ENCODE data around the gene FOLR1.

FOLR1 gene

DNA sequence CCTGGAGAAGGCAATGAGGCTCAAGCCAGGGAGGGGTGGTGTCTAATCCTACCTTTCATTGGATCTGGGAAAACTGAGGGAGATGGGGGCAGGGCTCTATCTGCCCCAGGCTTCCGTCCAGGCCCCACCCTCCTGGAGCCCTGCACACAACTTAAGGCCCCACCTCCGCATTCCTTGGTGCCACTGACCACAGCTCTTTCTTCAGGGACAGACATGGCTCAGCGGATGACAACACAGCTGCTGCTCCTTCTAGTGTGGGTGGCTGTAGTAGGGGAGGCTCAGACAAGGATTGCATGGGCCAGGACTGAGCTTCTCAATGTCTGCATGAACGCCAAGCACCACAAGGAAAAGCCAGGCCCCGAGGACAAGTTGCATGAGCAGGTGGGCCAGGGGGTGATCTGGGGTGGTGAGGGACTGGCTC, at the start of gene FOLR1:
Gene FOLR1 (plus strand): TSS at position 180 of the 421 bp plus-strand sequence. CDS start 34 bp downstream, at position 214.
- TF ChIP-seq FOXM1 (IDR thresholded peaks at IDR 0.05; ENCODE audit: borderline replicate concordance, low read depth), result no peak
- peak; percentile 83 for TF ChIP-seq TEAD4 (IDR thresholded peaks at IDR 0.05)
- no peak for TF ChIP-seq EP300 (IDR thresholded peaks at IDR 0.05; ENCODE audit: borderline replicate concordance)
- TF ChIP-seq RAD21 (IDR thresholded peaks at IDR 0.05; ENCODE audit: low read depth), result no peak; the same call in 1 of the 2 replicates
- TF ChIP-seq, protein P1, sequence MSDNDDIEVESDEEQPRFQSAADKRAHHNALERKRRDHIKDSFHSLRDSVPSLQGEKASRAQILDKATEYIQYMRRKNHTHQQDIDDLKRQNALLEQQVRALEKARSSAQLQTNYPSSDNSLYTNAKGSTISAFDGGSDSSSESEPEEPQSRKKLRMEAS (IDR thresholded peaks at IDR 0.05), result 0 out of 2 replicates have a peak, but pooled peaks have one; percentile 17
- TF ChIP-seq, protein P2, sequence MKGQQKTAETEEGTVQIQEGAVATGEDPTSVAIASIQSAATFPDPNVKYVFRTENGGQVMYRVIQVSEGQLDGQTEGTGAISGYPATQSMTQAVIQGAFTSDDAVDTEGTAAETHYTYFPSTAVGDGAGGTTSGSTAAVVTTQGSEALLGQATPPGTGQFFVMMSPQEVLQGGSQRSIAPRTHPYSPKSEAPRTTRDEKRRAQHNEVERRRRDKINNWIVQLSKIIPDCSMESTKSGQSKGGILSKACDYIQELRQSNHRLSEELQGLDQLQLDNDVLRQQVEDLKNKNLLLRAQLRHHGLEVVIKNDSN (IDR thresholded peaks at IDR 0.05), result peak; percentile 29; the same call in 1 of the 2 replicates
- no peak for TF ChIP-seq ZBTB7A (IDR thresholded peaks at IDR 0.05; ENCODE audit: low read depth)
- peak; percentile 36; the same call in 1 of the 2 replicates for TF ChIP-seq TCF12 (IDR thresholded peaks at IDR 0.05; ENCODE audit: low read depth)
- TF ChIP-seq CREB1 (IDR thresholded peaks at IDR 0.05; ENCODE audit: low read depth), result no peak
- TF ChIP-seq NFIC (IDR thresholded peaks at IDR 0.05), result no peak
- TF ChIP-seq, protein P3, sequence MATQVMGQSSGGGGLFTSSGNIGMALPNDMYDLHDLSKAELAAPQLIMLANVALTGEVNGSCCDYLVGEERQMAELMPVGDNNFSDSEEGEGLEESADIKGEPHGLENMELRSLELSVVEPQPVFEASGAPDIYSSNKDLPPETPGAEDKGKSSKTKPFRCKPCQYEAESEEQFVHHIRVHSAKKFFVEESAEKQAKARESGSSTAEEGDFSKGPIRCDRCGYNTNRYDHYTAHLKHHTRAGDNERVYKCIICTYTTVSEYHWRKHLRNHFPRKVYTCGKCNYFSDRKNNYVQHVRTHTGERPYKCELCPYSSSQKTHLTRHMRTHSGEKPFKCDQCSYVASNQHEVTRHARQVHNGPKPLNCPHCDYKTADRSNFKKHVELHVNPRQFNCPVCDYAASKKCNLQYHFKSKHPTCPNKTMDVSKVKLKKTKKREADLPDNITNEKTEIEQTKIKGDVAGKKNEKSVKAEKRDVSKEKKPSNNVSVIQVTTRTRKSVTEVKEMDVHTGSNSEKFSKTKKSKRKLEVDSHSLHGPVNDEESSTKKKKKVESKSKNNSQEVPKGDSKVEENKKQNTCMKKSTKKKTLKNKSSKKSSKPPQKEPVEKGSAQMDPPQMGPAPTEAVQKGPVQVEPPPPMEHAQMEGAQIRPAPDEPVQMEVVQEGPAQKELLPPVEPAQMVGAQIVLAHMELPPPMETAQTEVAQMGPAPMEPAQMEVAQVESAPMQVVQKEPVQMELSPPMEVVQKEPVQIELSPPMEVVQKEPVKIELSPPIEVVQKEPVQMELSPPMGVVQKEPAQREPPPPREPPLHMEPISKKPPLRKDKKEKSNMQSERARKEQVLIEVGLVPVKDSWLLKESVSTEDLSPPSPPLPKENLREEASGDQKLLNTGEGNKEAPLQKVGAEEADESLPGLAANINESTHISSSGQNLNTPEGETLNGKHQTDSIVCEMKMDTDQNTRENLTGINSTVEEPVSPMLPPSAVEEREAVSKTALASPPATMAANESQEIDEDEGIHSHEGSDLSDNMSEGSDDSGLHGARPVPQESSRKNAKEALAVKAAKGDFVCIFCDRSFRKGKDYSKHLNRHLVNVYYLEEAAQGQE (IDR thresholded peaks at IDR 0.05; ENCODE audit: low read depth), result no peak
- TF ChIP-seq CEBPB (IDR thresholded peaks at IDR 0.05), result no peak
- no peak for TF ChIP-seq TAF1 (IDR thresholded peaks at IDR 0.05; ENCODE audit: low read depth)
- no peak for TF ChIP-seq YY1 (IDR thresholded peaks at IDR 0.05; ENCODE audit: low read depth)
- peak; percentile 42; the same call in 1 of the 2 replicates for TF ChIP-seq EGR1 (IDR thresholded peaks at IDR 0.05)

DNA sequence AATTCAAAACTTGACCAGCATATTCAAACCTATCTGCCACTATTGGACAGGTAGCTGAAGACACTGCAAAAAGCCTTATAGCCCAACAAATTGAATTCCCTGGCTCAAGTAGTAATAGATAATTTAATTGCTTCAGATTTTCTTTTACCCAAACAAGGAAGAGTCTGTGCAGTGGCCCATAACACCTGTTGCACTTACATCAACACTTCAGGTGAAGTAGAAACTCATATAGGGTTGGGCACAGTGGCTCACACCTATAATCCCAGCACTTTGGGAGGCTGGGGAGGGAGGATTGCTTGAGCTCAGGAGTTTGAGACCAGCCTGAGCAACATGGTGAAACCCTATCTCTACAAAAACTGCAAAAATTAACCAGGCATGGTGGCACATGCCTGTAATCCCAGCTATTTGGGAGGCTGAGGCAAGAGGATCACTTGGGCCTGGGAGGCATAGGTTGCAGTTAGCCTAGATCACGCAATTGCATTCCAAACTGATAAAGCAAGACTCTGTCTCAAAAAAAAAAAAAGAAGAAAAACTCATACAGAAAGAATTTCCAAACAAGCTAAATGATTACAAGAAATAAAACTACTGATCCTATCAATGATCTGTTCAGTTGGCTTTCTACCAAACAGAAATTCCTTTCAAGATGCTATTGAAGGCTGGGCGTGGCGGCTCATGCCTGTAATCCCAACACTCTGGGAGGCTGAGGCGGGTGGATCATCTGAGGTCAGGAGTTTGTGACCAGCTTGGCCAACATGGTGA, 47.0 kb upstream of the FOLR1 start:
- TF ChIP-seq, protein P2 (IDR thresholded peaks at IDR 0.05), result no peak
- TF ChIP-seq TEAD4 (IDR thresholded peaks at IDR 0.05), result peak; percentile 24; the same call in 1 of the 2 replicates

DNA sequence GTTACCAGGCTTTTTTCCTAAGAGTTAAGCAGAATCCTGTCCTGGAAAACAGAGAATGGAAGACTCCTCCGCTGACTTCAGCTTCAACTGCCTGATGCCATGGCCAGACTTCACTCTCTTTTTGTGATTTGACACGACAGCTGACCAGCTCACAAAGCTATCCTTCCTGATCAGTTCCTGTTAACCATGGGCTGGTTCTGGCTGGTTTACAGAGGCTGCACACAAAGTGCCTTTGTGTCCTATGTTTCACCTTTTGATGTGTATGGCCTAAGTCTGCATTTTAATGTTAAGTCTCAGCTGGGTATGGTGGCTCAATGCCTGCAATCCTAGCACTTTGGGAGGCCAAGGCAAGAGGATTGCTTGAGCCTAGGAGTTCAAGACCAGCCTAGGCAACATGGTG, 45.3 kb upstream of the FOLR1 start:
- no peak for TF ChIP-seq CREB1 (IDR thresholded peaks at IDR 0.05; ENCODE audit: low read depth)
- no peak for TF ChIP-seq CEBPB (IDR thresholded peaks at IDR 0.05)
- no peak for TF ChIP-seq TCF12 (IDR thresholded peaks at IDR 0.05; ENCODE audit: low read depth)
- no peak for TF ChIP-seq FOXM1 (IDR thresholded peaks at IDR 0.05; ENCODE audit: borderline replicate concordance, low read depth)

DNA sequence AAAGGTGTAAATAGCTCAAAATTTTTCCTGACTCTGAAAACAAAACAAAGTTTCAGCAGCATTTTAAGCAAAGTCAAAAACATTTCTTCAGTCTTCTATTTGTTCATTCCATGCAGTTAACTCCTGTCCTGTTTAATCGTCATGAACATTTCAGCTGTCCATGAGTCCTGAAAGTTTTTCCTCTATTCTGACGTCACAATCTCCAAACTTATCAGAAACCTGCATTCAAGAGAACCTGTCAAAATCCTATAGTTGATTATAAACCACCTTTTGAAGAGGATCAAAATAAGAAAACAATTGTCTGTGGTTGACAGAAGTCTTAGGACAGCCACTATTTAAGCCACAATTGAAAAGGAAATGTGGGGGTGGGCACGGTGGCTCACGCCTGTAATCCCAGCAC, 41.1 kb upstream of the FOLR1 start:
- TF ChIP-seq FOXM1 (IDR thresholded peaks at IDR 0.05; ENCODE audit: borderline replicate concordance, low read depth), result no peak
- TF ChIP-seq ZBTB7A (IDR thresholded peaks at IDR 0.05; ENCODE audit: low read depth), result no peak
- TF ChIP-seq, protein P2 (IDR thresholded peaks at IDR 0.05), result no peak
- TF ChIP-seq TAF1 (IDR thresholded peaks at IDR 0.05; ENCODE audit: low read depth), result no peak
- no peak for TF ChIP-seq EP300 (IDR thresholded peaks at IDR 0.05; ENCODE audit: borderline replicate concordance)
- TF ChIP-seq TEAD4 (IDR thresholded peaks at IDR 0.05), result no peak

DNA sequence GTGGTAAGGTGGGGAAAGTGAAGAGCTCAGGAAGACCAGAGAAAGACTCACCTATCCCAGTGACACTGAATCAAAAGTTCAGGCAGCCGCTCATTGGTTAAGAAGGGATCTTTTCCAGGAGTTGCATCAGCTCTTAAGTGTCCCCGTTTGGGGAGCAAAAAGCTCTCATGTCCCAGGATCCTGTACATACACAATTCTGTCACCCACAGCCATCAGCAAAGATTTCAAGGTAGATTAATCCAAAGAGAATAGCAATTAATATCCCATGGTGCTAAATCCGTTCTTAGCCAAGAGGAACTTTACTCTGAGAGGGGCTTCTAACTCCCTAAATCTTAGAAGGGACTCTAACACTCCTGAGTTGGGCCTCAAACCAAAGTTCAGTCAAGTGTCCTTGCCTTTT, 37.1 kb upstream of the FOLR1 start:
- TF ChIP-seq, protein P1 (IDR thresholded peaks at IDR 0.05), result no peak
- TF ChIP-seq, protein P2 (IDR thresholded peaks at IDR 0.05), result no peak
- TF ChIP-seq CREB1 (IDR thresholded peaks at IDR 0.05; ENCODE audit: low read depth) (no peak), YY1 (IDR thresholded peaks at IDR 0.05; ENCODE audit: low read depth) (no peak), RAD21 (IDR thresholded peaks at IDR 0.05; ENCODE audit: low read depth) (no peak), NFIC (IDR thresholded peaks at IDR 0.05) (no peak), TEAD4 (IDR thresholded peaks at IDR 0.05) (no peak), ZBTB7A (IDR thresholded peaks at IDR 0.05; ENCODE audit: low read depth) (no peak), EP300 (IDR thresholded peaks at IDR 0.05; ENCODE audit: borderline replicate concordance) (no peak), TAF1 (IDR thresholded peaks at IDR 0.05; ENCODE audit: low read depth) (no peak), CEBPB (IDR thresholded peaks at IDR 0.05) (no peak), TCF12 (IDR thresholded peaks at IDR 0.05; ENCODE audit: low read depth) (no peak), EGR1 (IDR thresholded peaks at IDR 0.05) (no peak), FOXM1 (IDR thresholded peaks at IDR 0.05; ENCODE audit: borderline replicate concordance, low read depth) (no peak)
- TF ChIP-seq, protein P3 (IDR thresholded peaks at IDR 0.05; ENCODE audit: low read depth), result no peak
